ENCODE data around the gene LAMB4.

LAMB4 gene

GRCh38 chr7:108127461-108127860 lies 2.7 kb downstream of the LAMB4 start:
- DNase-seq (ENCODE audit: low read depth) = no peak
- no peak overlapping the region for H3K4me3 ChIP-seq (ENCODE audit: low read depth, low read length)
- no peak for TF ChIP-seq CTCF (IDR thresholded peaks at IDR 0.05; ENCODE audit: control insufficient read depth, extremely low read depth, insufficient read depth)

GRCh38 chr7:108124820-108125219 lies 5.3 kb downstream of the LAMB4 start:
- no peak for TF ChIP-seq CTCF (IDR thresholded peaks at IDR 0.05; ENCODE audit: control insufficient read depth, extremely low read depth, insufficient read depth)
- DNase-seq (ENCODE audit: low read depth) = no peak
- no peak overlapping the region for H3K4me3 ChIP-seq (ENCODE audit: low read depth, low read length)

GRCh38 chr7:108122181-108122580 lies 8.0 kb downstream of the LAMB4 start:
- H3K4me3 ChIP-seq (ENCODE audit: low read depth, low read length) = no peak overlapping the region
- no peak for TF ChIP-seq CTCF (IDR thresholded peaks at IDR 0.05; ENCODE audit: control insufficient read depth, extremely low read depth, insufficient read depth)
- DNase-seq (ENCODE audit: low read depth) = no peak

GRCh38 chr7:108120933-108121332 lies 9.2 kb downstream of the LAMB4 start:
- TF ChIP-seq CTCF (IDR thresholded peaks at IDR 0.05; ENCODE audit: control insufficient read depth, extremely low read depth, insufficient read depth) = no peak
- DNase-seq (ENCODE audit: low read depth) = no peak
- no peak overlapping the region for H3K4me3 ChIP-seq (ENCODE audit: low read depth, low read length)

- no peak for TF ChIP-seq CTCF (IDR thresholded peaks at IDR 0.05; ENCODE audit: control insufficient read depth, extremely low read depth, insufficient read depth)
- H3K4me3 ChIP-seq (ENCODE audit: low read depth, low read length) = no peak overlapping the region
- DNase-seq (ENCODE audit: low read depth) = no peak
Observed at GRCh38 chr7:108120196-108120595, 10.0 kb downstream of the LAMB4 start.

- H3K4me3 ChIP-seq (ENCODE audit: low read depth, low read length) = no peak overlapping the region
- DNase-seq (ENCODE audit: low read depth) = no peak
- no peak for TF ChIP-seq CTCF (IDR thresholded peaks at IDR 0.05; ENCODE audit: control insufficient read depth, extremely low read depth, insufficient read depth)
Observed at GRCh38 chr7:108118959-108119358, 11.2 kb downstream of the LAMB4 start.

GRCh38 chr7:108114117-108114841 lies 15.9 kb downstream of the LAMB4 start:
- no peak for DNase-seq (ENCODE audit: low read depth)

More at GRCh38 chr7:108114117-108114841, 15.9 kb downstream of the LAMB4 start:
- TF ChIP-seq CTCF (IDR thresholded peaks at IDR 0.05; ENCODE audit: control insufficient read depth, extremely low read depth, insufficient read depth) = peak; percentile 65
- no peak overlapping the region for H3K4me3 ChIP-seq (ENCODE audit: low read depth, low read length)
